Astrocyte of the cerebellum (primary cell): Measurements from ENCODE around the gene TOR4A.
"Not testable (repeated sequence)": the region's sequence is repeated elsewhere in the genome, so short reads cannot be mapped to it uniquely, and the experiment has no call there.

Experiments
- DNase-seq: peaks from one replicate; pipeline ENCODE4 v3.0.0-alpha.2; 2011; ENCODE audit warnings: low read depth
- H3K4me3 ChIP-seq: 2 replicates; pipeline ENCODE4 v1.5.1; 2011; ENCODE audit warnings: mild to moderate bottlenecking, low read depth, low read length, moderate library complexity
- CTCF ChIP-seq: IDR thresholded peaks from 2 replicates; pipeline ENCODE4 v1.5.1; 2012; ENCODE audit warnings: low read length, low read depth, moderate library complexity, mild to moderate bottlenecking; ENCODE audit errors: missing control alignments
- in situ Hi-C: cut with HindIII; loops from 2 replicates; pipeline ENCODE4 v1.10.0; 2017; ENCODE audit warnings: low sequenced_read_pairs

TOR4A gene

DNA sequence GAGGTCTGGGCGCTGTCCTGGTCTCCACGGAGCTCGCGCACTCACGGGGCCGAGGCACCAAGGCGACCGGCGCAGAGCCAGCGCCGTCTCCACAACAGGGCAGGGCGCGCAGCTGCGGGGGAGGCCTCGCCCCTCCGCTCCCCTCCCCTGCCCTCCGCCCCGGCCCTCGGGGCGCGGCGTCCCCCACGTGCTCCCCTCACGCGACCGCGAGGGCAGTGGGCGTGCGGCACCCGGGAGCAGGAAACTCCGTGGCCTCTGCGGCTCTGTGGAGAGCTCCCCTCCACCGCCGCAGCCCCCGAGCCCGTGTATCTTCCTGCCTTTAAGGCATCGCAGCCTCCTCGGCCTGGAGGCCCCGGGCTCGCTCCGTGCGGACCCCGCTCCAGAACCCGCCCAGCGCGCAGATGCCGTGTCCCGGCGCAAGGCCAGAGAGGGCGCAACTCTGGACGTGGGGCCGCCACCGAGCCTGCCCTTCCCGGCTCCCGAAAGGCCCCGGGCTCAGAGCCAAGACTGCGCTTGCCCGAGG is 37.1 kb upstream of the TOR4A start:
- peak overlapping the region; percentile 61 for H3K4me3 ChIP-seq
- in situ Hi-C loops: no loop called here
- peak; percentile 18 for DNase-seq
- no peak for TF ChIP-seq CTCF

DNA sequence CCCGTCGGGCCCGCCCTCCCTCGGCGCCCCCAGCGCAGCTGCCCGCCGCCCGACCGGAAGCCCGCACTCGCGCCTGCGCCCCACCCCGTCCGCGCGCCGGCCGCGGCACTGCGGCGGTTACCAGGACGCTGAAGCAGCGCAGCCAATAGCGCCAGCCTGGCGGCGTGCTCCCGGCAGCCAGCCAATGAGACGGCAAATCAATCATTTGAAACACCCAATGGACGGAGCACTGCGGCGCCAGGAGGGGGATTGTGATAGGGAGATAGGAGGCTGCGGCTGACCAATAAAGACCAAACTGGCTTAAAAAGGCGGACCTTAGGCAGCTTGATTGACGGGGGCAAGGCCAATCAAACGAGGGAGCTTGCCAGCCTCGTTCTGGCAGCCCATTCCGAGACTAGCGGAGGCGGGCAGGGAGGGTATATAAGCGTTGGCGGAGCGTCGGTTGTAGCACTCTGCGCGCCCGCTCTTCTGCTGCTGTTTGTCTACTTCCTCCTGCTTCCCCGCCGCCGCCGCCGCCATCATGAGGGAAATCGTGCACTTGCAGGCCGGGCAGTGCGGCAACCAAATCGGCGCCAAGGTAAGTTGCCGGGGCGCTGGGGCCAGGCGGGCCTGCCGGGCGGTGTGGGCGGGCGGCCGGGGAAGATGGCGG is 36.6 kb upstream of the TOR4A start, which contains the start of gene TUBB4B:
Gene TUBB4B (plus strand): TSS at position 447 of the 649 bp plus-strand sequence. CDS start 74 bp downstream, at position 521.
- H3K4me3 ChIP-seq: peak within 1 kb of the TSS; percentile 86
- in situ Hi-C loops: no loop called here
- no peak for TF ChIP-seq CTCF
- peak; percentile 100 for DNase-seq

DNA sequence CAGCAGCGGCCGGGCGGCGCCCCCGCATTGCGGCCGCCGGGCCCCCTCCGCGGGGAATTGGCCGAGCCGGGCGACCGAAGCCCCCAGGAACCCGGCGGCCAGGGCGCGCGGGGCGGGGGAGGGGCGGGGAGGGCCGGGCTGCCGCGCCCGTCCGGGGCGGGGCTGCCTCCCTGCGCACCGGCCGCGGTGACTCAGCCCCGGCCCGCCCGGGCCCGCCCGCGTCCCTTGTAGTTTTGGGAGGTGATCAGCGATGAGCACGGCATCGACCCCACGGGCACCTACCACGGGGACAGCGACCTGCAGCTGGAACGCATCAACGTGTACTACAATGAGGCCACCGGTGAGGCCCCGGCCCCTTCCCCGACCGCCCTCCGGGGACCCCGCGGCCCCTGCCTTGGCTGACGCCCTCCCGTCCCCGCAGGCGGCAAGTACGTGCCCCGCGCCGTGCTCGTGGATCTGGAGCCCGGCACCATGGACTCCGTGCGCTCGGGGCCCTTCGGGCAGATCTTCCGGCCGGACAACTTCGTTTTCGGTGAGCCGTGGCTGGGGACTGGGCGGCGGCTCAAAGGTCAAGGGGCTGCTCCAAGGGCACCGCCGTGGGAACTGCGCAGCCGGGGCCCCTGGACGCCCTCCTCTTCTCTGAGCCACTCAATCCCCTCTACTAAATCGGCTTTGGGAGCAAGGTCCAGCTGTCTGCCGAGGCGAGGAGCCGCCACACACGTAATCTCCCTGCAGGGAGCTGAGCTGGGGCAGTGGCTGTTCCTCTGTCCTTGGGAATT is 35.8 kb upstream of the TOR4A start:
- in situ Hi-C loops: no loop called here
- no peak for TF ChIP-seq CTCF

GRCh38 chr9:137242269-137243203 is 35.0 kb upstream of the TOR4A start:
- no peak for DNase-seq
- peak overlapping the region; percentile 86 for H3K4me3 ChIP-seq
- TF ChIP-seq CTCF: no peak
- in situ Hi-C loops: no loop called here

More for the DNA sequence above, 35.8 kb upstream of the TOR4A start:
- peak overlapping the region; percentile 86 for H3K4me3 ChIP-seq
- DNase-seq: no peak

DNA sequence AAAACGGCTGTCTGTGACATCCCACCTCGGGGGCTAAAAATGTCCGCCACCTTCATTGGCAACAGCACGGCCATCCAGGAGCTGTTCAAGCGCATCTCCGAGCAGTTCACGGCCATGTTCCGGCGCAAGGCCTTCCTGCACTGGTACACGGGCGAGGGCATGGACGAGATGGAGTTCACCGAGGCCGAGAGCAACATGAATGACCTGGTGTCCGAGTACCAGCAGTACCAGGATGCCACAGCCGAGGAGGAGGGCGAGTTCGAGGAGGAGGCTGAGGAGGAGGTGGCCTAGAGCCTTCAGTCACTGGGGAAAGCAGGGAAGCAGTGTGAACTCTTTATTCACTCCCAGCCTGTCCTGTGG is 34.3 kb upstream of the TOR4A start:
- DNase-seq, in situ Hi-C loops: not testable (repeated sequence)
- H3K4me3 ChIP-seq: peak overlapping the region; percentile 86

DNA sequence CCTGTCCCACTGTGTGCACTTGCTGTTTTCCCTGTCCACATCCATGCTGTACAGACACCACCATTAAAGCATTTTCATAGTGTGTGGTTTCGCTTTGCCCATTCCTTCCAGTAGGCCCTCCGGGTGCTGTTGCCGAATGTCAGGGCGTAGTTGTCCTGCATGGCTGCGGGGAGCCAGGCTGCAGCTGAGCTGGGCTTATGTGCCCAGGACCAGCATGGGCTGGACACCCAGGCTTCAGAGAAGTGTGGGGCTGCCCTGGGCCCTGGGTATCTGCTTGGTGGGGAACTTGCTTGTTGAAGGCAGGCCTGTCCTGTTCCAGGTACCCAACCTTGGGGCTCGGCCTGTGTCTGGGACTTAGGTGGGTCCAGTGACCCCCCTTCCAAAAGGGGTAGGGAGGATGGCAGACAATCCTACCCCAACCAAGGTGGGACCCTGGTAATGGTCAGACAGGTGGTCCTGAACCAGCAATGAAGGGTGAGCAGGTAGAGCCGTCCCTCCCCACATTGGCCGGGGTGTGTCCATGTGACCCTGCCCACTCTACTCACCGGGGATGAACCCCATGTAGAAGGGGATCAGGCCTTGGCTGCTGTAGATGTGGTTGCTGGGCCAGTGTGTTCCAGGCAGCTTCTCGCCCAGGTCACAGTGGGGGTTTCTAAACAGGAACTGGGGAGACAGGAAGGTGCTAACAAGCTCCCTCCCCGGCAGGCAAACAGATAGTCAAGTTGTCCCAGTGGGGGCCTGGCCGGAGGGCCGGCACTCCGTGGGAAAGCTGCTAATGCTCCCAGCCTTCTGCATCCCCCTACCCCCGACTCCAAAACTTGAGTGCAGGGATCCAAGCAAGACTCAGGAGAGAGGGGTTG is 33.7 kb upstream of the TOR4A start:
- in situ Hi-C loops: no loop called here
- H3K4me3 ChIP-seq: no peak overlapping the region
- no peak for TF ChIP-seq CTCF
- no peak for DNase-seq
